GM13977 (cell line): ENCODE measurements around the gene MBNL1.
"Not testable (repeated sequence)": the region's sequence is repeated elsewhere in the genome, so short reads cannot be mapped to it uniquely, and the experiment has no call there.

Source experiments
- DNase-seq: peaks from one replicate; pipeline ENCODE4 v3.0.0; 2012; ENCODE audit warnings: low spot score
- CTCF ChIP-seq: IDR thresholded peaks from 2 replicates; pipeline ENCODE4 v1.5.1; 2012; ENCODE audit warnings: mild to moderate bottlenecking, control low read depth; ENCODE audit not compliant: insufficient read depth; ENCODE audit errors: extremely low read depth, missing control alignments
- in situ Hi-C: fragments of 300-500 bp; cut with MboI; formaldehyde crosslinking; loops from one replicate; pipeline ENCODE4 v1.12.0; 2022; ENCODE audit warnings: low sequenced_read_pairs, low pct_unique_long_range_greater_than_20kb, mixed read lengths, inconsistent platforms; ENCODE audit not compliant: unreplicated experiment

MBNL1 gene

GRCh38 chr3:152434142-152434541 lies 165.4 kb downstream of the MBNL1 start:
- DNase-seq, result no peak
- no peak for TF ChIP-seq CTCF
- in situ Hi-C loops, result no loop called here

- in situ Hi-C loops, DNase-seq: not testable (repeated sequence)
Observed at GRCh38 chr3:152435210-152435609, 166.5 kb downstream of the MBNL1 start.

GRCh38 chr3:152436707-152437590 lies 168.2 kb downstream of the MBNL1 start:
- no peak for DNase-seq
- in situ Hi-C loops, result no loop called here
- TF ChIP-seq CTCF, result no peak

GRCh38 chr3:152438181-152438580 lies 169.5 kb downstream of the MBNL1 start:
- no peak for TF ChIP-seq CTCF
- in situ Hi-C loops, result no loop called here
- no peak for DNase-seq

GRCh38 chr3:152438706-152439105 lies 170.0 kb downstream of the MBNL1 start:
- in situ Hi-C loops, result no loop called here
- TF ChIP-seq CTCF, result no peak
- DNase-seq, result no peak

GRCh38 chr3:152440243-152440642 lies 171.5 kb downstream of the MBNL1 start:
- DNase-seq, in situ Hi-C loops: not testable (repeated sequence)

GRCh38 chr3:152443212-152444023 lies 174.7 kb downstream of the MBNL1 start:
- in situ Hi-C loops, result no loop called here

More at GRCh38 chr3:152443212-152444023, 174.7 kb downstream of the MBNL1 start:
- no peak for DNase-seq
- TF ChIP-seq CTCF, result no peak
